Smooth muscle cell (in vitro differentiated cells): Measurements from ENCODE around the gene CERKL. TPM values are rescaled to one million over a fixed set of nuclear protein-coding genes. Genes with fewer than 3 reads are reported as not detected.
"Not testable (repeated sequence)": the region's sequence is repeated elsewhere in the genome, so short reads cannot be mapped to it uniquely, and the experiment has no call there.

Source experiments
- DNase-seq: peaks from one replicate; lab custom pipeline; 2025; ENCODE audit not compliant: unreplicated experiment; lab: John Stamatoyannopoulos, UW
- H2AFZ ChIP-seq: fragments of 200-600 bp; sonication (generic); 2 replicates; pipeline ENCODE4 v1.6.0; 2016; ENCODE audit warnings: antibody characterized with exemption, low read depth, mild to moderate bottlenecking
- H3F3A ChIP-seq: fragments of 200-600 bp; sonication (generic); 2 replicates; pipeline ENCODE4 v1.6.0; 2017; ENCODE audit warnings: antibody characterized with exemption, low read depth
- H3K27ac ChIP-seq: fragments of 200-600 bp; sonication (generic); 2 replicates; pipeline ENCODE4 v1.5.1; 2016; ENCODE audit warnings: low read depth, mild to moderate bottlenecking
- H3K27me3 ChIP-seq: fragments of 200-600 bp; sonication (generic); 2 replicates; pipeline ENCODE4 v1.6.1; 2016; ENCODE audit warnings: low read depth, mild to moderate bottlenecking
- H3K36me3 ChIP-seq: fragments of 200-600 bp; sonication (generic); 2 replicates; pipeline ENCODE4 v1.5.1; 2016; ENCODE audit warnings: low read depth
- H3K4me1 ChIP-seq: fragments of 200-600 bp; sonication (generic); 2 replicates; pipeline ENCODE4 v1.5.1; 2016; ENCODE audit warnings: low read depth
- H3K4me2 ChIP-seq: fragments of 200-600 bp; sonication (generic); 2 replicates; pipeline ENCODE4 v1.6.0; 2016; ENCODE audit warnings: mild to moderate bottlenecking
- H3K4me3 ChIP-seq: fragments of 200-600 bp; sonication (generic); 2 replicates; pipeline ENCODE4 v1.5.1; 2016; ENCODE audit warnings: mild to moderate bottlenecking
- H3K79me2 ChIP-seq: fragments of 200-600 bp; sonication (generic); 2 replicates; pipeline ENCODE4 v1.6.0; 2016; ENCODE audit warnings: low read depth, mild to moderate bottlenecking
- H3K9ac ChIP-seq: fragments of 200-600 bp; sonication (generic); 2 replicates; pipeline ENCODE4 v1.6.0; 2016; ENCODE audit warnings: low read depth
- H3K9me3 ChIP-seq: fragments of 200-600 bp; sonication (generic); replicated peaks from 2 replicates; pipeline ENCODE4 v1.5.1; 2016; ENCODE audit warnings: low read depth
- H4K20me1 ChIP-seq: fragments of 200-600 bp; sonication (generic); 2 replicates; pipeline ENCODE4 v1.6.0; 2016; ENCODE audit warnings: low read depth
- CTCF ChIP-seq: fragments of 200-600 bp; sonication (generic); IDR thresholded peaks from 2 replicates; pipeline ENCODE4 v1.5.1; 2017; ENCODE audit warnings: borderline replicate concordance, mild to moderate bottlenecking, antibody characterized with exemption; ENCODE audit not compliant: insufficient read depth, poor library complexity, severe bottlenecking
- WGBS: methylation state at CpG from one replicate; pipeline ENCODE4 v1.1.7; 2016; ENCODE audit warnings: low lambda C conversion rate; 5-methylcytosine and 5-hydroxymethylcytosine counted together
- polyA plus RNA-seq: library from polyadenylated mRNA; unstranded; fragments of >200 nt; fragmentation: Nextera tagmentation; extraction: Ambion mirVana; gene quantifications from 2 replicates; pipeline ENCODE4 v1.2.1, GENCODE V29; 2016
- total RNA-seq: library from RNA; depleted of rRNA; stranded (reverse); fragments of >200 nt; gene quantifications from 2 replicates; pipeline ENCODE4 v1.2.3, GENCODE V29; 2014

Gene CERKL
- total RNA-seq, result not detected in 2 replicates
- 1.4 and 1.8 TPM in 2 replicates for polyA plus RNA-seq

- no peaks in the 10 kb centered on the region for H3K79me2 ChIP-seq
- no peak for TF ChIP-seq CTCF
- H3K4me3 ChIP-seq, result peak within 1 kb of the TSS; percentile 65
- H3K4me1 ChIP-seq, result no peaks in the 10 kb centered on the region
- no peaks in the 10 kb centered on the region for H4K20me1 ChIP-seq
- H3K9ac ChIP-seq, result no peak within 1 kb of the TSS
- H3K36me3 ChIP-seq, result no peaks in the 10 kb centered on the region
- 1% methylated on average over 42 of the region's 70 CpGs for WGBS
- no peak within 1 kb of the TSS for H3K27ac ChIP-seq
- DNase-seq, result no peak
- peak within 1 kb of the TSS; percentile 96 for H3K4me2 ChIP-seq
- peaks cover 94% of the 10 kb centered on the region for H3K27me3 ChIP-seq
- no peaks in the 10 kb centered on the region for H3K9me3 ChIP-seq
- no peaks in the 10 kb centered on the region for H3F3A ChIP-seq
- H2AFZ ChIP-seq, result peak within 1 kb of the TSS; percentile 86
These were observed at the start of gene CERKL for GRCh38 chr2:181656450-181657291. CERKL (minus strand) TSS chr2:181657105; CDS start chr2:181657006, 99 bp downstream.

- H3K79me2 ChIP-seq, H3K9ac ChIP-seq, DNase-seq, H3F3A ChIP-seq, H3K4me3 ChIP-seq, H3K9me3 ChIP-seq, H3K36me3 ChIP-seq, H3K4me2 ChIP-seq, H2AFZ ChIP-seq, H3K4me1 ChIP-seq, H3K27ac ChIP-seq, H4K20me1 ChIP-seq: not testable (repeated sequence)
- H3K27me3 ChIP-seq, result peaks cover 16% of the 10 kb centered on the region
- WGBS, result 83% methylated on average over 3 of the region's 3 CpGs
These were observed 45.6 kb upstream of the CERKL start for GRCh38 chr2:181702519-181702918.

- Histone ChIP-seq H4K20me1 (no peaks in the 10 kb centered on the region), H3K4me1 (peaks cover 6% of the 10 kb centered on the region), H3F3A (no peaks in the 10 kb centered on the region), H3K9me3 (no peaks in the 10 kb centered on the region), H3K27ac (no peak overlapping the region), H3K9ac (no peak overlapping the region), H2AFZ (no peak overlapping the region), H3K36me3 (no peaks in the 10 kb centered on the region), H3K27me3 (peaks cover 34% of the 10 kb centered on the region), H3K4me3 (no peak overlapping the region), H3K4me2 (no peak overlapping the region), H3K79me2 (no peaks in the 10 kb centered on the region)
- no peak for TF ChIP-seq CTCF
- 94% methylated on average over 1 of the region's 1 CpG for WGBS
- DNase-seq, result no peak
These were observed 41.3 kb upstream of the CERKL start for GRCh38 chr2:181698223-181698622.

GRCh38 chr2:181697571-181697970, 40.7 kb upstream of the CERKL start:
- no peak overlapping the region for H3K4me3 ChIP-seq
- peaks cover 37% of the 10 kb centered on the region for H3K27me3 ChIP-seq
- H3F3A ChIP-seq, result no peaks in the 10 kb centered on the region
- TF ChIP-seq CTCF, result no peak
- H3K4me2 ChIP-seq, result no peak overlapping the region
- no peaks in the 10 kb centered on the region for H3K79me2 ChIP-seq
- no peak overlapping the region for H2AFZ ChIP-seq
- H3K9ac ChIP-seq, result no peak overlapping the region
- WGBS, result 100% methylated on average over 1 of the region's 1 CpG
- H3K4me1 ChIP-seq, result peaks cover 6% of the 10 kb centered on the region
- H3K27ac ChIP-seq, result no peak overlapping the region
- no peaks in the 10 kb centered on the region for H4K20me1 ChIP-seq
- H3K36me3 ChIP-seq, result no peaks in the 10 kb centered on the region
- H3K9me3 ChIP-seq, result no peaks in the 10 kb centered on the region
- no peak for DNase-seq
